ENCODE results near the gene NPPA. TPM values are rescaled to one million over a fixed set of nuclear protein-coding genes. Genes with fewer than 3 reads are reported as not detected.

NPPA gene
- total and polyA plus RNA-seq, 9 of the 15 experiments (the other 6 are each of a cell fraction or from before 2014, with no cell fraction given), result not detected

DNA sequence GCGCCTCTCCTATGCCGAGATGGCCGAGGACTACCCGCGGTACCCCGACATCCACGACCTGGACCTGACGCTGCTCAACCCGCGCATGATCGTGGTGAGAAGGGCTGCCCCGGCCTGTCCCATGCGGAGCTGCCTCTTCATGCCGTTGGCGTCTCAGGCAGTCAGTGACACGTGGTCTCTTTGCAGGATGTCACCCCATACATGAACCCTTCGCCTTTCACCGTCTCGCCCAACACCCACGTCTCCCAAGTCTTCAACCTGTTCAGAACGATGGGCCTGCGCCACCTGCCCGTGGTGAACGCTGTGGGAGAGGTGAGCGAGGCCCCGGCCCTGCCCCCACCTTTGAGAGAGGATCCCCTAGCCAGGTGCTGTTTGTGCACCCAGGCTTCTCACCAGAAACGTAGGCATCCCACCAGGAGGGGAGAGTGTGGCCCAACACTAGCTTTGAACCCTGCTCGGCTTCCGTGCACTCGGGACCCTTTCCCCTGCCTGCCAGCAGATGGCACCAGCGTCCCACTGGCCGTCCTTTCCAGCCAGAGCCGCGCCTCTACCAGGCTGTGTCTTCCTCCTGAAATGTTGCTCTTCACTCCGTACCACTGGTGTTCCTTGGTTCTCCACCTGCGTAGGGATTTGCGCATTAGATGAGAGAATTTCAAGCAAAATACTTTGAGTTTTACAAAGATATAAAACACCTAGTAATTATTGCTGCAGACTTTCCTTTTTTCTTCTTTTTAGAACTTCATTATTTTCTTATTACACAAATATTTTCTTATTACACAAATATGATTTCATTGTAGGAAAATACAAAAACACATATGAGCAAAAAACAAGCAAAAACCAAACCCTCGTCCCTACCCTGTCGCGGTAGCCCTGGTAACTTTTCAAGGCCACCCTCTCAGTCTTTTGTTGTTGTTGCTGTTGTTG lies 9.0 kb downstream of the NPPA start (continued):
- TF ChIP-seq, protein P1, sequence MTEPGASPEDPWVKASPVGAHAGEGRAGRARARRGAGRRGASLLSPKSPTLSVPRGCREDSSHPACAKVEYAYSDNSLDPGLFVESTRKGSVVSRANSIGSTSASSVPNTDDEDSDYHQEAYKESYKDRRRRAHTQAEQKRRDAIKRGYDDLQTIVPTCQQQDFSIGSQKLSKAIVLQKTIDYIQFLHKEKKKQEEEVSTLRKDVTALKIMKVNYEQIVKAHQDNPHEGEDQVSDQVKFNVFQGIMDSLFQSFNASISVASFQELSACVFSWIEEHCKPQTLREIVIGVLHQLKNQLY (CRISPR knock-in tag; conservative IDR thresholded peaks at IDR 0.05), result peak in 1 of 2 experiments; percentile 71; a peak in 1 of 4 replicates
- TF ChIP-seq HDAC2 (IDR thresholded peaks at IDR 0.05) (0 out of 2 replicates have a peak, but pooled peaks have one; percentile 28), ZNF668 (CRISPR knock-in tag; IDR thresholded peaks at IDR 0.05) (no peak), TARDBP (IDR thresholded peaks at IDR 0.05) (peak; percentile 67; the same call in 1 of the 2 replicates), FOXM1 (IDR thresholded peaks at IDR 0.05; ENCODE audit: low read depth) (no peak), FOXM1 (CRISPR knock-in tag; IDR thresholded peaks at IDR 0.05; ENCODE audit: low read depth) (no peak), ZNF444 (CRISPR knock-in tag; IDR thresholded peaks at IDR 0.05) (no peak), ZNF253 (CRISPR knock-in tag; conservative IDR thresholded peaks at IDR 0.05) (no peak), ARNT (IDR thresholded peaks at IDR 0.05) (peak in 1 of 2 experiments; percentile 40; a peak in 1 of 4 replicates), MTA2 (IDR thresholded peaks at IDR 0.05; ENCODE audit: low read depth) (no peak), PRMT5 (CRISPR knock-in tag; IDR thresholded peaks at IDR 0.05) (no peak), RAD21 (CRISPR knock-in tag; conservative IDR thresholded peaks at IDR 0.05 in 1 of 2, IDR thresholded peaks at IDR 0.05 in 1 of 2) (peak; percentile 100), RREB1 (CRISPR knock-in tag; IDR thresholded peaks at IDR 0.05) (0 out of 2 replicates have a peak, but pooled peaks have one; percentile 26), ZNF785 (CRISPR knock-in tag; IDR thresholded peaks at IDR 0.05) (no peak)
- TF ChIP-seq, protein P2, sequence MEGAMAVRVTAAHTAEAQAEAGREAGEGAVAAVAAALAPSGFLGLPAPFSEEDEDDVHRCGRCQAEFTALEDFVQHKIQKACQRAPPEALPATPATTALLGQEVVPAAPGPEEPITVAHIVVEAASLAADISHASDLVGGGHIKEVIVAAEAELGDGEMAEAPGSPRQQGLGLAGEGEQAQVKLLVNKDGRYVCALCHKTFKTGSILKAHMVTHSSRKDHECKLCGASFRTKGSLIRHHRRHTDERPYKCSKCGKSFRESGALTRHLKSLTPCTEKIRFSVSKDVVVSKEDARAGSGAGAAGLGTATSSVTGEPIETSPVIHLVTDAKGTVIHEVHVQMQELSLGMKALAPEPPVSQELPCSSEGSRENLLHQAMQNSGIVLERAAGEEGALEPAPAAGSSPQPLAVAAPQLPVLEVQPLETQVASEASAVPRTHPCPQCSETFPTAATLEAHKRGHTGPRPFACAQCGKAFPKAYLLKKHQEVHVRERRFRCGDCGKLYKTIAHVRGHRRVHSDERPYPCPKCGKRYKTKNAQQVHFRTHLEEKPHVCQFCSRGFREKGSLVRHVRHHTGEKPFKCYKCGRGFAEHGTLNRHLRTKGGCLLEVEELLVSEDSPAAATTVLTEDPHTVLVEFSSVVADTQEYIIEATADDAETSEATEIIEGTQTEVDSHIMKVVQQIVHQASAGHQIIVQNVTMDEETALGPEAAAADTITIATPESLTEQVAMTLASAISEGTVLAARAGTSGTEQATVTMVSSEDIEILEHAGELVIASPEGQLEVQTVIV (CRISPR knock-in tag; IDR thresholded peaks at IDR 0.05; ENCODE audit: borderline replicate concordance), result no peak
- TF ChIP-seq, protein P3, sequence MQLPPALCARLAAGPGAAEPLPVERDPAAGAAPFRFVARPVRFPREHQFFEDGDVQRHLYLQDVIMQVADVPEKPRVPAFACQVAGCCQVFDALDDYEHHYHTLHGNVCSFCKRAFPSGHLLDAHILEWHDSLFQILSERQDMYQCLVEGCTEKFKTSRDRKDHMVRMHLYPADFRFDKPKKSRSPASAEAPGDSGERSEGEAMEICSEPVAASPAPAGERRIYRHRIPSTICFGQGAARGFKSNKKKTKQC (CRISPR knock-in tag; IDR thresholded peaks at IDR 0.05), result peak; percentile 76
- TF ChIP-seq, protein P4, sequence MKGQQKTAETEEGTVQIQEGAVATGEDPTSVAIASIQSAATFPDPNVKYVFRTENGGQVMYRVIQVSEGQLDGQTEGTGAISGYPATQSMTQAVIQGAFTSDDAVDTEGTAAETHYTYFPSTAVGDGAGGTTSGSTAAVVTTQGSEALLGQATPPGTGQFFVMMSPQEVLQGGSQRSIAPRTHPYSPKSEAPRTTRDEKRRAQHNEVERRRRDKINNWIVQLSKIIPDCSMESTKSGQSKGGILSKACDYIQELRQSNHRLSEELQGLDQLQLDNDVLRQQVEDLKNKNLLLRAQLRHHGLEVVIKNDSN (CRISPR knock-in tag; IDR thresholded peaks at IDR 0.05), result peak; percentile 62; the same call in 1 of the 2 replicates

Data from K562 (cell line).